GM23248 (cell line): ENCODE results near the gene METTL22. TPM values are rescaled to one million over a fixed set of nuclear protein-coding genes. Genes with fewer than 3 reads are reported as not detected.

ENCODE experiments used
- DNase-seq: peaks from one replicate; pipeline ENCODE4 v3.0.0-alpha.2; 2015
- H2AFZ ChIP-seq: fragments of 200-600 bp; sonication (generic); 2 replicates; pipeline ENCODE4 v1.6.1; 2016; ENCODE audit warnings: antibody characterized with exemption
- H3F3A ChIP-seq: fragments of 200-600 bp; sonication (generic); 2 replicates; pipeline ENCODE4 v1.6.1; 2016; ENCODE audit warnings: mild to moderate bottlenecking, antibody characterized with exemption, mixed run types; ENCODE audit not compliant: insufficient read depth
- H3K27ac ChIP-seq: fragments of 200-600 bp; sonication (generic); 2 replicates; pipeline ENCODE4 v1.5.1; 2016; ENCODE audit warnings: mild to moderate bottlenecking
- H3K27me3 ChIP-seq: fragments of 200-600 bp; sonication (generic); replicated peaks from 2 replicates; pipeline ENCODE4 v1.6.1; 2016; ENCODE audit warnings: mild to moderate bottlenecking; ENCODE audit not compliant: insufficient read depth
- H3K36me3 ChIP-seq: fragments of 200-600 bp; sonication (generic); 2 replicates; pipeline ENCODE4 v1.6.1; 2016; ENCODE audit warnings: low read depth, mild to moderate bottlenecking
- H3K4me1 ChIP-seq: fragments of 200-600 bp; sonication (generic); 2 replicates; pipeline ENCODE4 v1.6.1; 2016; ENCODE audit warnings: mild to moderate bottlenecking; ENCODE audit not compliant: insufficient read depth
- H3K4me2 ChIP-seq: fragments of 200-600 bp; sonication (generic); one replicate; pipeline ENCODE4 v1.6.1; 2016; ENCODE audit warnings: mild to moderate bottlenecking; ENCODE audit not compliant: unreplicated experiment
- H3K4me3 ChIP-seq: fragments of 200-600 bp; sonication (generic); 2 replicates; pipeline ENCODE4 v1.5.1; 2016; ENCODE audit warnings: mild to moderate bottlenecking
- H3K79me2 ChIP-seq: fragments of 200-600 bp; sonication (generic); 2 replicates; pipeline ENCODE4 v1.6.1; 2016; ENCODE audit warnings: mild to moderate bottlenecking; ENCODE audit not compliant: insufficient read depth
- H3K9ac ChIP-seq: fragments of 200-600 bp; sonication (generic); 2 replicates; pipeline ENCODE4 v1.6.1; 2016; ENCODE audit warnings: mild to moderate bottlenecking
- H3K9me2 ChIP-seq: fragments of 200-600 bp; sonication (generic); 2 replicates; pipeline ENCODE4 v1.6.1; 2016; ENCODE audit warnings: mixed run types, mild to moderate bottlenecking, moderate library complexity; ENCODE audit not compliant: insufficient read depth
- H3K9me3 ChIP-seq: fragments of 200-600 bp; sonication (generic); one replicate; pipeline ENCODE4 v1.6.1; 2017; ENCODE audit warnings: low read depth
- H4K20me1 ChIP-seq: fragments of 200-600 bp; sonication (generic); 2 replicates; pipeline ENCODE4 v1.6.0; 2016; ENCODE audit not compliant: insufficient read depth
- EZH2 ChIP-seq: fragments of 200-600 bp; sonication (generic); IDR thresholded peaks from 2 replicates; pipeline ENCODE4 v1.6.1; 2018; ENCODE audit warnings: antibody characterized with exemption, mild to moderate bottlenecking; ENCODE audit not compliant: insufficient read depth, poor library complexity, severe bottlenecking
- EZH2phosphoT487 ChIP-seq: fragments of 200-600 bp; sonication (generic); IDR thresholded peaks from 2 replicates; pipeline ENCODE4 v1.6.1; 2018; ENCODE audit warnings: antibody characterized with exemption, moderate library complexity, mild to moderate bottlenecking, low read depth; ENCODE audit not compliant: insufficient read depth
- WGBS, 2 experiments: methylation state at CpG; one replicate each; pipeline ENCODE4 v1.1.6; 2015 to 2017; ENCODE audit warnings: low lambda C conversion rate in 2 of 2, low coverage in 1 of 2; ENCODE audit errors: missing lambda C conversion rate in 2 of 2; 5-methylcytosine and 5-hydroxymethylcytosine counted together
- in situ Hi-C: fragments of 300-500 bp; cut with MboI; formaldehyde crosslinking; loops from 2 replicates; pipeline ENCODE4 v1.15.0; 2020
- polyA plus RNA-seq: library from polyadenylated mRNA; unstranded; fragments of >200 nt; fragmentation: Nextera tagmentation; extraction: Ambion mirVana; gene quantifications from 2 replicates; pipeline ENCODE4 v1.2.1, GENCODE V29; 2016
- small RNA-seq: library from RNA; depleted of rRNA; stranded (forward); fragments of <200 nt; gene quantifications from one replicate; pipeline ENCODE3, GENCODE V24; 2014; ENCODE audit warnings: low read depth, low replicate concordance
- total RNA-seq: library from RNA; depleted of rRNA; stranded (reverse); fragments of >200 nt; shearing (Covaris generic); gene quantifications from 2 replicates; pipeline ENCODE4 v1.2.3, GENCODE V29; 2014; rRNA removed

METTL22 gene
- total and polyA plus RNA-seq, 2 experiments from 2014 or later: 36.9 to 46.1 TPM

- no peaks in the 10 kb centered on the region for H3K27me3 ChIP-seq
- H3K9ac ChIP-seq: no peak overlapping the region
- no peak overlapping the region for H3K4me2 ChIP-seq
- DNase-seq: no peak
- in situ Hi-C loops: no loop called here
- H3K4me1 ChIP-seq: no peaks in the 10 kb centered on the region
- no peak for TF ChIP-seq EZH2phosphoT487
- TF ChIP-seq EZH2: no peak
- no peaks in the 10 kb centered on the region for H3K9me2 ChIP-seq
- H3K9me3 ChIP-seq: no peaks in the 10 kb centered on the region
- 75 to 83% methylated on average over 12 of the region's 12 CpGs for WGBS, 2 experiments
- H3K36me3 ChIP-seq: no peaks in the 10 kb centered on the region
- no peaks in the 10 kb centered on the region for H3F3A ChIP-seq
- no peak overlapping the region for H3K27ac ChIP-seq
- H3K4me3 ChIP-seq: no peak overlapping the region
- no peaks in the 10 kb centered on the region for H3K79me2 ChIP-seq
- H2AFZ ChIP-seq: no peak overlapping the region
- H4K20me1 ChIP-seq: no peaks in the 10 kb centered on the region
Observed at GRCh38 chr16:8696880-8697279, 75.4 kb downstream of the METTL22 start.

GRCh38 chr16:8697965-8698364 lies 76.5 kb downstream of the METTL22 start:
- Histone ChIP-seq H3F3A (no peaks in the 10 kb centered on the region), H3K4me2 (no peak overlapping the region), H3K9ac (no peak overlapping the region), H2AFZ (no peak overlapping the region), H3K79me2 (no peaks in the 10 kb centered on the region), H3K27me3 (no peaks in the 10 kb centered on the region), H3K4me1 (no peaks in the 10 kb centered on the region), H3K9me2 (no peaks in the 10 kb centered on the region), H3K4me3 (no peak overlapping the region), H4K20me1 (no peaks in the 10 kb centered on the region), H3K27ac (no peak overlapping the region), H3K36me3 (no peaks in the 10 kb centered on the region), H3K9me3 (no peaks in the 10 kb centered on the region)
- no peak for TF ChIP-seq EZH2
- no peak for TF ChIP-seq EZH2phosphoT487
- 23 to 29% methylated on average over 3 of the region's 3 CpGs for WGBS, 2 experiments
- in situ Hi-C loops: no loop called here
- DNase-seq: no peak

Small RNA genes within 50 kb of the gene (small RNA-seq; reads per million reads assigned to genes)
- gene RN7SL743P: not detected

Other genes starting within 250 kb of the METTL22 start
- not detected in 2 replicates for gene TMEM114, start 31.2 kb upstream of the METTL22 start, total RNA-seq
- not detected in 2 replicates for gene TMEM114, start 31.2 kb upstream of the METTL22 start, polyA plus RNA-seq
- gene ABAT, start 52.9 kb downstream of the METTL22 start, total RNA-seq: 5.2 and 8.0 TPM in 2 replicates
- gene ABAT, start 52.9 kb downstream of the METTL22 start, polyA plus RNA-seq: 4.0 and 4.7 TPM in 2 replicates
- gene TMEM186, start 175.9 kb downstream of the METTL22 start, total RNA-seq: 2.0 and 4.9 TPM in 2 replicates
- 10.8 and 12.1 TPM in 2 replicates for gene TMEM186, start 175.9 kb downstream of the METTL22 start, polyA plus RNA-seq
- gene PMM2, start 176.1 kb downstream of the METTL22 start, total RNA-seq: 39.6 and 61.6 TPM in 2 replicates
- gene PMM2, start 176.1 kb downstream of the METTL22 start, polyA plus RNA-seq: 45.7 and 46.4 TPM in 2 replicates
- gene CARHSP1, start 247.3 kb downstream of the METTL22 start, total RNA-seq: 129 and 143 TPM in 2 replicates
- gene CARHSP1, start 247.3 kb downstream of the METTL22 start, polyA plus RNA-seq: 150 and 156 TPM in 2 replicates